ENCODE results near the gene DYRK3. TPM values are rescaled to one million over a fixed set of nuclear protein-coding genes. Genes with fewer than 3 reads are reported as not detected.

DYRK3 gene
- total and polyA plus RNA-seq, 2 donors (not counting 1 experiment from before 2014, with no cell fraction given): 10.2 to 38.5 TPM

DNA sequence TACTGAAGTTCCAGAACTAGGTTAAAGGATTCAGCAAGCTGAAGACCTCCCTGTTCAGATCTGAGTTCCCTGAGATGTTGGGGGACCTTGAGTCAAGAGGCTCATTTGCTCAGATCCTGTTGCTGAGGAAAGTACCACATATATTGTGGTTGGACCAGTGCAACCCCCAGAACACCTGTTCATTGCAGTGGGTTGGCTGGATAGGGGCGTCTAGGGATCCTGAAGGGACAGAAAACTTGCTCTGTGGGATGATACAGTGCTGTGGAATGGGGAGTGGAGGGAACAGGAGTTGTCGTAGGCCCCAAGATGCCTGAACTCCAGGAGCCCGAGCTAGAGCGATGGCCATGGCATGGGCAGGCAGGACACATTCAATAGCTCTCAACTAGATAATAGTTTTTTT, 24.8 kb downstream of the DYRK3 start:
- H4K20me1 ChIP-seq (ENCODE audit: control insufficient read depth, extremely low read depth, insufficient read depth, low read length): no peaks in the 10 kb centered on the region
- no peak overlapping the region for H2AFZ ChIP-seq (ENCODE audit: low read length)
- no peaks in the 10 kb centered on the region for H3K79me2 ChIP-seq (ENCODE audit: control insufficient read depth, insufficient read depth, low read length)
- peaks cover 5% of the 10 kb centered on the region for H3K27me3 ChIP-seq (ENCODE audit: control insufficient read depth, insufficient read depth, low read length)
- no peak overlapping the region for H3K4me2 ChIP-seq (ENCODE audit: extremely low read depth, insufficient read depth, low read length)
- no peak overlapping the region for H3K9ac ChIP-seq (ENCODE audit: insufficient read depth, low read length)
- H3K27ac ChIP-seq (ENCODE audit: insufficient read depth, low read length): no peak overlapping the region
- H3K4me3 ChIP-seq (replicated peaks in 1 of 4; ENCODE audit: control extremely low read depth in 1 of 4, insufficient read depth in 1 of 4, low read depth in 3 of 4, low read length in 4 of 4): no peak overlapping the region
- H3K36me3 ChIP-seq (ENCODE audit: control insufficient read depth, insufficient read depth, low read length): no peaks in the 10 kb centered on the region
- TF ChIP-seq, protein P1, sequence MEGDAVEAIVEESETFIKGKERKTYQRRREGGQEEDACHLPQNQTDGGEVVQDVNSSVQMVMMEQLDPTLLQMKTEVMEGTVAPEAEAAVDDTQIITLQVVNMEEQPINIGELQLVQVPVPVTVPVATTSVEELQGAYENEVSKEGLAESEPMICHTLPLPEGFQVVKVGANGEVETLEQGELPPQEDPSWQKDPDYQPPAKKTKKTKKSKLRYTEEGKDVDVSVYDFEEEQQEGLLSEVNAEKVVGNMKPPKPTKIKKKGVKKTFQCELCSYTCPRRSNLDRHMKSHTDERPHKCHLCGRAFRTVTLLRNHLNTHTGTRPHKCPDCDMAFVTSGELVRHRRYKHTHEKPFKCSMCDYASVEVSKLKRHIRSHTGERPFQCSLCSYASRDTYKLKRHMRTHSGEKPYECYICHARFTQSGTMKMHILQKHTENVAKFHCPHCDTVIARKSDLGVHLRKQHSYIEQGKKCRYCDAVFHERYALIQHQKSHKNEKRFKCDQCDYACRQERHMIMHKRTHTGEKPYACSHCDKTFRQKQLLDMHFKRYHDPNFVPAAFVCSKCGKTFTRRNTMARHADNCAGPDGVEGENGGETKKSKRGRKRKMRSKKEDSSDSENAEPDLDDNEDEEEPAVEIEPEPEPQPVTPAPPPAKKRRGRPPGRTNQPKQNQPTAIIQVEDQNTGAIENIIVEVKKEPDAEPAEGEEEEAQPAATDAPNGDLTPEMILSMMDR (conservative IDR thresholded peaks at IDR 0.05 in 1 of 2, IDR thresholded peaks at IDR 0.05 in 1 of 2; ENCODE audit: low read depth in 1 of 2, low read length in 2 of 2): no peak
- TF ChIP-seq EZH2 (IDR thresholded peaks at IDR 0.05; ENCODE audit: low read length, missing control alignments): no peak
- no peak for DNase-seq (ENCODE audit: low read depth in 2 of 2)
- H3K9me3 ChIP-seq (ENCODE audit: control insufficient read depth, insufficient read depth, low read depth, low read length): no peaks in the 10 kb centered on the region
- H3K4me1 ChIP-seq (ENCODE audit: control insufficient read depth, extremely low read depth, insufficient read depth, low read length): no peaks in the 10 kb centered on the region

DNA sequence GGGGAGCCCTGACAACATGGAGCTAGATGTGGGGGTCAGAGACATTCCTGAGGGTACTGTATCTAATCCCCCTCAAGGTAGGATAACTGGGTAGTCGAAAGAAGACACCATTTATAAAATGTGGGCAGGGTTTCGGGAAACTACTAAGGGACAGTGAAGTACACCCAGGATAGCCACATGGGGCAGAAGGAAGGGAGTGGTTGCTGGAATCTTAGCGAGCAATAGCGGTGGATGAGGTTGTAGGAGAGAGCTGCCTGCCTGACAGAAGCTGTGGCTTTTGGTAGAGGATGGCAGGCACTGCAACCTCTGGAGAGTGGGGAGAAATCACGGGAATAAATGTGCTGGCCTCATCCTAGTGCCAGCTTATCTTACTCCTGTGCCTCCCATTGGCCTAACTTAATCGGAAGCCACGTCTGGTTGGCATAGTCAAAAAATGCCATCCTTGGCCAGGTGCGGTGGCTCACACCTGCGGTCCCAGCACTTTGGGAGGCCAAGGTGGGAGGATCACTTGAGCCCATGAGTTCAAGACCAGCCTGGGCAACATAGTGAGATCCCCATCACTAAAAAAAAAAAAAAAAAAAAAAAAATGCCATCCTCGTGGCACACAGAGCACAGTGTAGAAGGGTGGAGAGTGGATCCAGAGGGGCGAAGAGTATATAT, 26.0 kb downstream of the DYRK3 start:
- Histone ChIP-seq H3K4me1 (ENCODE audit: control insufficient read depth, extremely low read depth, insufficient read depth, low read length) (no peaks in the 10 kb centered on the region), H3K9me3 (ENCODE audit: control insufficient read depth, insufficient read depth, low read depth, low read length) (no peaks in the 10 kb centered on the region), H3K79me2 (ENCODE audit: control insufficient read depth, insufficient read depth, low read length) (no peaks in the 10 kb centered on the region), H3K4me2 (ENCODE audit: extremely low read depth, insufficient read depth, low read length) (no peak overlapping the region), H3K36me3 (ENCODE audit: control insufficient read depth, insufficient read depth, low read length) (no peaks in the 10 kb centered on the region), H3K27ac (ENCODE audit: insufficient read depth, low read length) (no peak overlapping the region), H4K20me1 (ENCODE audit: control insufficient read depth, extremely low read depth, insufficient read depth, low read length) (no peaks in the 10 kb centered on the region), H2AFZ (ENCODE audit: low read length) (no peak overlapping the region), H3K9ac (ENCODE audit: insufficient read depth, low read length) (no peak overlapping the region), H3K27me3 (ENCODE audit: control insufficient read depth, insufficient read depth, low read length) (peaks cover 5% of the 10 kb centered on the region), H3K4me3 (replicated peaks in 1 of 4; ENCODE audit: control extremely low read depth in 1 of 4, insufficient read depth in 1 of 4, low read depth in 3 of 4, low read length in 4 of 4) (no peak overlapping the region)
- DNase-seq (ENCODE audit: low read depth in 2 of 2): no peak
- TF ChIP-seq, protein P1 (conservative IDR thresholded peaks at IDR 0.05 in 1 of 2, IDR thresholded peaks at IDR 0.05 in 1 of 2; ENCODE audit: low read depth in 1 of 2, low read length in 2 of 2): no peak
- no peak for TF ChIP-seq EZH2 (IDR thresholded peaks at IDR 0.05; ENCODE audit: low read length, missing control alignments)

DNA sequence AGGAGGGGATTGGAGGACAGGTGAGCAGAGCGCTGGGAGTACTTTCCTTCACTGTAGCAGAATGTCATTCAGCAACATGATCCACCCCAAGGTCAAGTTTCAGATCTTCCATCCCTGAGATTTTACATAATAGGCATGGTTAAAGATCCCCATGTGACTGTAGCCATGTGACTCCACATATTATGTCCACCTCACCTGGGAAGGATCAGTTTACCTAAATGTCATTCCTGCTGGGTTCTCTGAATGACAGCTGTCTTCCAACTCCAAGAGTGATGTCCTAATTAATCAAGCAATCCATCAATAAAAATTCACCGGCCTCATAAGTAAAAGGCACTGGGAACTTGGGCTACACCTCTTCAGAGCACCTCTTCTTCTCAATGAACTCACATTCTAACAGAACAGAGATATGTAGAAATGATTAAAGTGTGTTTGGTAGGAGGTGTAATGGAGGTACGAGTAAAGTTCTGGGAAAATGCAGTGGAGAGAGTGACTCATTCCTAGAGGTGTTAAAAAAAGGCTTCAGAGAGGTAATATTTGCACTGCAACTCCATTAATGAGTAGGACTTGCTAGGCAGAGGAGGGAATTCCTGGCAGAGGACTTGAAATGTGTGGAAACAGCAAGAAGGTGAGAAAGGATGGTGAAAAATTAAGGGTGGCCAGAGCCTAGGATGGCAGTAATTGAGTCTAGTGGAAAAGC, 27.2 kb downstream of the DYRK3 start:
- H3K79me2 ChIP-seq (ENCODE audit: control insufficient read depth, insufficient read depth, low read length): no peaks in the 10 kb centered on the region
- no peak overlapping the region for H2AFZ ChIP-seq (ENCODE audit: low read length)
- TF ChIP-seq, protein P1 (conservative IDR thresholded peaks at IDR 0.05 in 1 of 2, IDR thresholded peaks at IDR 0.05 in 1 of 2; ENCODE audit: low read depth in 1 of 2, low read length in 2 of 2): no peak
- no peak for TF ChIP-seq EZH2 (IDR thresholded peaks at IDR 0.05; ENCODE audit: low read length, missing control alignments)
- H3K4me2 ChIP-seq (ENCODE audit: extremely low read depth, insufficient read depth, low read length): no peak overlapping the region
- H3K36me3 ChIP-seq (ENCODE audit: control insufficient read depth, insufficient read depth, low read length): no peaks in the 10 kb centered on the region
- no peak overlapping the region for H3K27ac ChIP-seq (ENCODE audit: insufficient read depth, low read length)
- H4K20me1 ChIP-seq (ENCODE audit: control insufficient read depth, extremely low read depth, insufficient read depth, low read length): no peaks in the 10 kb centered on the region
- peaks cover 5% of the 10 kb centered on the region for H3K27me3 ChIP-seq (ENCODE audit: control insufficient read depth, insufficient read depth, low read length)
- H3K9ac ChIP-seq (ENCODE audit: insufficient read depth, low read length): no peak overlapping the region
- DNase-seq (ENCODE audit: low read depth in 2 of 2): no peak
- H3K4me3 ChIP-seq (replicated peaks in 1 of 4; ENCODE audit: control extremely low read depth in 1 of 4, insufficient read depth in 1 of 4, low read depth in 3 of 4, low read length in 4 of 4): no peak overlapping the region
- H3K9me3 ChIP-seq (ENCODE audit: control insufficient read depth, insufficient read depth, low read depth, low read length): no peaks in the 10 kb centered on the region
- H3K4me1 ChIP-seq (ENCODE audit: control insufficient read depth, extremely low read depth, insufficient read depth, low read length): no peaks in the 10 kb centered on the region
